Stimulated activated naive CD8-positive, alpha-beta T cell treated with anti-CD3 and anti-CD28 coated beads, Interleukin-15, Interleukin-2, amounts not matched to agents 100 ng/mL and 50 ng/mL, for 24 hours (primary cell): ENCODE results near the gene MNX1.

Source experiments
- H3K27ac Mint-ChIP-seq: one replicate; pipeline ENCODE4 v1.8.0; 2021; ENCODE audit warnings: mild to moderate bottlenecking, mixed read lengths
- H3K27me3 Mint-ChIP-seq: one replicate; pipeline ENCODE4 v1.8.0; 2021; ENCODE audit warnings: mixed read lengths
- H3K36me3 Mint-ChIP-seq: one replicate; pipeline ENCODE4 v1.8.0; 2021; ENCODE audit warnings: low read depth, mixed read lengths
- H3K4me1 Mint-ChIP-seq: one replicate; pipeline ENCODE4 v1.8.0; 2021; ENCODE audit warnings: low read depth, mixed read lengths
- H3K4me3 Mint-ChIP-seq: one replicate; pipeline ENCODE4 v1.8.0; 2021; ENCODE audit warnings: mild to moderate bottlenecking, mixed read lengths
- H3K9me3 Mint-ChIP-seq: one replicate; pipeline ENCODE4 v1.8.0; 2021; ENCODE audit warnings: mixed read lengths

Gene MNX1

DNA sequence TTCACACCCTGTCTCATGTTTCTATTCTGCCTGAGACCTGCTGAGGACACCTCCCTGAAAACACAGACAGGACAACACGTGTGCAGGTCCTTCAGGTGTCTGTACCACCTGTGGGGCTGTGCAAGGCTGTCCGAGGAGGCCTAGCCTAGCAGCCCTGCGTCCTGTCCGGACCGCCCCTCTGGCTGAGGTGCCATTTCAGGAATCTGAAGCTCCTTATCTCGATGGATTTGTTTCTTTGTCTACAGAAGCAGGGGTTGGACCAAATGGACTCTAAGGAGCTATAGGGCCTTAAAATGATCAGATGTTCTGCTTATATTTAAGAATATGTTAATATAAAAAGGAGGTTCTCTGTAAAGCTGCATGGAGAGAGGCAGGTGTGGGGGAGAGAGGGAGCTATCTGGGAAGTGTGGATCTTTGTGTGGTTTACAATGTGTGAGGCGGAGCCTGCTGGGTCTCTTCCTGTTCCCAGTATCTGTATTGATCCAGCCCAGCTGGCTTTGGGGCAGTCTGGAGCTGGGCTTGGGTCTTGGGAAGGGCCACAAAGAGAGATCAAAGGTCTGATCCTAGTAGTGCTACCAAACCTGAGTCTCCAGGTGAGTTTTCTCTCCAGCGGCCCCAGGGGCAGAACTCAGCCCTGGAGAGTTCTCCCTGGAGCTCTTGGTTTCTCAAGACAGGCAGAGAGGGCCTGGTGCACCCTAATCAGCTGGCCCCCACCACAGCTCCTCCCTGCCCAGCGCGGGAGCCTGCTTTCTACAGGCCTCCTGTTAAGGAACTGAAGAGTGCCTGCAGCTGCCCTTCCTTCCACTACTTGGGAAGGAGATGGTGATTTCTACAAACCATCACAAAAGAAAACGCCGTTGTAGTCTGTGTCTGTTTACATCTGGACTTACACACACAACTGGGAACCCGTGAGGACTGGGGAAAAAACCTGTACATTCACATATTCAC is 3.4 kb upstream of the MNX1 start:
- Mint-ChIP-seq H3K4me3 (no peak overlapping the region), H3K27me3 (peaks cover 80% of the 10 kb centered on the region), H3K36me3 (no peaks in the 10 kb centered on the region), H3K27ac (no peak overlapping the region), H3K4me1 (peaks cover 28% of the 10 kb centered on the region), H3K9me3 (no peaks in the 10 kb centered on the region)

DNA sequence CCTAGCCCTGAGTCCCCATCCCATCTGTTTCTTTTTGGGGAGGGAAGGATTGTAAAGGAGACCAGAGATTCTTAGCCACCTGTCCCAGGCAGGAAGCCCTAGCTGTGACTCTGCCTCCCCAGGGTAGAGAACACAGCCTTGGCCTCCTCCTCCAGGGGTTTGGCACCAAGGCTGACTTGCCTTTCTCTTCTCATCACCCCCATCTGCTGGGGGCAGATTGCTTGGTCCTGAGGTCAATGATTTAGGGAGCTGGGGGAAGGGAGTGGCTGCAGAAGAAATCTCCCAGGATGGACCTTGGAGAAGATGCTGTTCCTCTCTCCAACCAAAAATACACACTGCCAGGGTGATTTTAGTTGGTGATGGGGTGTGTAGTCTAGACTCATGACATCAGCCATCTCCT is 2.6 kb upstream of the MNX1 start:
- H3K4me3 Mint-ChIP-seq, result no peak overlapping the region

DNA sequence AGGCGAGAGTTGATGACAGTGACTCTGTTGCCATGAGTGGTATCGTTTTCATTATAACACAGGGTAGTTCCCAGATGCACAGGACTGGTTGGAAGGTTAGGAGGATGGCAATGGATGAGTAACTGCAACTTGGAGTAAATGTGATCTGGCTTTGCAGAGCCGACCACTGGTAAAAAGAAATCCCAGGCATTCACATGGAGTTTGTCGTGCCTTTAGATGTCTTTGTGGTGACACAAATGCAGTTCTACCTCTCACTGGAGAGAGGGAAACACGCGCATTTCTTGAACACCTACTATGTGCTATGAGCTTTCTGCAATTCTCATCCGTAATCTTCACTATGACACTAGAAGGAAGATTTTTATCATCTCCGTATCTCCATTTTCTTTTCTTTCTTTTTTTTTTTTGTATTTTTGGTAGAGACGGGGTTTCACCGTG is 1.7 kb upstream of the MNX1 start:
- no peaks in the 10 kb centered on the region for H3K9me3 Mint-ChIP-seq

More for the DNA sequence above, 2.6 kb upstream of the MNX1 start:
- no peaks in the 10 kb centered on the region for H3K9me3 Mint-ChIP-seq
- H3K27me3 Mint-ChIP-seq, result peaks cover 80% of the 10 kb centered on the region
- peaks cover 23% of the 10 kb centered on the region for H3K4me1 Mint-ChIP-seq
- no peaks in the 10 kb centered on the region for H3K36me3 Mint-ChIP-seq
- H3K27ac Mint-ChIP-seq, result no peak overlapping the region

DNA sequence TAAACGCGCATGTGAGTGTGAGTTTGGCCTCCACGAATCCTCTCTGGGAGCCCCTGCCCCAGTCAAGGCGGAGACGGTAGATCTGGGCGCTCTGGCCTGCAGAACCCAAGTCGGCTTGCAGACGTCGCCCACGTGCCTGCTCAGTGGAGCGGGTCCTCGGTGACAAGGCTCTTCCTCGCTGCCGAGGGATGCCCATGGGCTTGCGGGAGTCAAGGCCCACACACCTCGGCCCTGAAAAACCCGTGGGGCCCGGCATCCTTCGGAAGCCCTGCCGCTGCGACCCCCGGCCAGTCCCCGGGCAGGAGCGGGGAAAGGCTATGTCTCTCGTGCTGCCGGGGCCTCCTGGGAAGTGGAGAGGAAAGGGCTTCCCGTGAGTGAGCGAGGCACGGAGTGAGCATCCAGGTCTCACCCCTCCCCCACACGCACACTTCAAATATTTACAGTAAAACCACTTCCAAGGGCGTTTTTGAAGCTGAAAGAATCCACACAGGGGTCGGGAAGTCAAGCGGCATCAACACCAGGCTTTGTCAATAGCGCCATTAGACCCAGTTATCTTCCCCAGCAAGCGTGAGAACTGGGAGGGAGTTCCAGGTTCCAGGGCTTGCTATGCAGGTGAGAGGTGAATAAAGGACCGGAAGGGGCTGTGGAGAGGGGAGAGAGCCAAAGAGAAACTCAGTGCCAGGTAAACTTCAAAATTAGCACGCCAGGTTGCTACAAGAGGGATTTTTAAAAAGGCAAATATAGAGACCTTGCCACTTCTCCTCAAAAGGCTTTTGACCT is 1.1 kb upstream of the MNX1 start:
- Mint-ChIP-seq H3K36me3 (no peaks in the 10 kb centered on the region), H3K27me3 (peaks cover 81% of the 10 kb centered on the region), H3K4me3 (peak overlapping the region; percentile 56), H3K9me3 (no peaks in the 10 kb centered on the region), H3K27ac (no peak overlapping the region), H3K4me1 (peaks cover 20% of the 10 kb centered on the region)

More for the DNA sequence above, 1.7 kb upstream of the MNX1 start:
- Mint-ChIP-seq H3K36me3 (no peaks in the 10 kb centered on the region), H3K4me3 (no peak overlapping the region), H3K4me1 (peaks cover 23% of the 10 kb centered on the region), H3K27me3 (peaks cover 85% of the 10 kb centered on the region), H3K27ac (no peak overlapping the region)

DNA sequence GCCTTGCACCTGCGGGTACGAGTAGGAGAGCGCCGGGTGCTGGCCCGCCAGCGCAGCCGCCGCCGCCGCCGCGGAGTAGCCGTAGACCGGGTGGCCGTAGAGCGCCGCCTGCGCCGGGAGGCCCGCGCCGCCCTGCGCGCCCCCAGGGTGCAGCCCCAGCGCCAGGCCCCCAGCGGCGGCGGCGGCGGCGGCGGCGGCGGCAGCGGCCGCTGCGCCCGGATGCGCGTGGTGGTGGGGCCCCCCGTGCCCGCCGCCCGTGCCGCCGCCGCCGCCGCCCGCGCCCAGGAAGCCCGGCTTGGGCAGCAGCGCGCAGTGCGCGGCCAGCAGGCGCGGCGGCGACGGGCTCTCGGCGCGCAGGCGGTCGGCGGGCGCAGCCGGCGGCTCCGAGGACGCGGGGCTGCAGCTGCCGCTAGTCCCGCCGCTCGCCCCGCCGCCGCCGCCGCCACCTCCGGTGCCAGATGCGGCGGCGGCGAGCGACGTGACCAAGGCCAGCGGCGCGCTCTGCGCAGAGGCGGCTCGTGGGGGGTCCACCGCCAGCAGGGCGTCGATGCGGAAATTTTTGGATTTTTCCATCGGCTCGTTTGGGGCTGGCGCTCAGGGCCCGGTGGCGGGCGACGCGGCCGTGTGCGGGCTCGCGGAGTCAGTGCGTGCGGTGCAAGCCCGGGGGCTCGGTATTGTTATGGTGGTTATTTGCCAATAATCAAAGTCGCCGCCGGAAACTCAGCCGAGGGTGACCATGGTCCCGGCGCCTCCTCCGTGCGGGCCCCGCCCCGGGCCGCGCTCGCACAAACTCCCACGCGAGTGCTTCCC is 480 bp downstream of the MNX1 start:
- no peak overlapping the region for H3K27ac Mint-ChIP-seq
- no peaks in the 10 kb centered on the region for H3K9me3 Mint-ChIP-seq
- H3K36me3 Mint-ChIP-seq, result no peaks in the 10 kb centered on the region
- H3K27me3 Mint-ChIP-seq, result peaks cover 75% of the 10 kb centered on the region
- H3K4me1 Mint-ChIP-seq, result peaks cover 14% of the 10 kb centered on the region
- H3K4me3 Mint-ChIP-seq, result peak overlapping the region; percentile 26

DNA sequence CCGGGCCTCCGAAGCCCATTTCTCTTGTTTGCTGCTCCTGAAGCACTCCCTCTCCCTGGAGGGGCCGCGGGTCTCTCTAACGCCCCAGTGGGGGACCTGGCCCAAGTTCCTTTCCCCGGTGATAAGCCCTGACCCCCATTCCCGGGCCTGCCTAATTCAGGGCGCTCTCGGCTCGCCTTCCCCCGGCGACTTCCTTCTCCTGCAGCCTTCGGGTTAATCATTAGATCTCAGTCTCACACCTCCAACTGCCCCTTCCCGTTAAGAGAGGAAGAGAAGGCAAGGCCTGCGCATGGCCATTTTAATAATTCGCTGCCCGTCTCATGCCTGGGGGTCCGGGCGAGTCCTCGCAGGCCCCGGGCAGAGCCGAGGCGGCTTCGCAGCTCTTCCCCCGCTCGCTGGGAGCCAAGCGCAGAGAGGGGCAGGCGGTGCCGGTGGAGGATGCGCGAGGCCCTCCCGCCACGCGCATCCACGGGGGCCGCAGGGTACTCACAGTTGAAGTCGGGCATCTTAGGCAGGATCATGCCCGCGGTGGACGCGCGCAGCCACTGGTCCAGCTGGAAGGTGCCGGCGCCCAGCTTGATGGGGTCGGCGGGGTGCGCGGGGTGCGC is 1.2 kb downstream of the MNX1 start:
- H3K27me3 Mint-ChIP-seq, result peaks cover 75% of the 10 kb centered on the region
- no peak overlapping the region for H3K27ac Mint-ChIP-seq
- peak overlapping the region; percentile 26 for H3K4me3 Mint-ChIP-seq
- H3K4me1 Mint-ChIP-seq, result peaks cover 21% of the 10 kb centered on the region
- no peaks in the 10 kb centered on the region for H3K9me3 Mint-ChIP-seq
- H3K36me3 Mint-ChIP-seq, result no peaks in the 10 kb centered on the region

DNA sequence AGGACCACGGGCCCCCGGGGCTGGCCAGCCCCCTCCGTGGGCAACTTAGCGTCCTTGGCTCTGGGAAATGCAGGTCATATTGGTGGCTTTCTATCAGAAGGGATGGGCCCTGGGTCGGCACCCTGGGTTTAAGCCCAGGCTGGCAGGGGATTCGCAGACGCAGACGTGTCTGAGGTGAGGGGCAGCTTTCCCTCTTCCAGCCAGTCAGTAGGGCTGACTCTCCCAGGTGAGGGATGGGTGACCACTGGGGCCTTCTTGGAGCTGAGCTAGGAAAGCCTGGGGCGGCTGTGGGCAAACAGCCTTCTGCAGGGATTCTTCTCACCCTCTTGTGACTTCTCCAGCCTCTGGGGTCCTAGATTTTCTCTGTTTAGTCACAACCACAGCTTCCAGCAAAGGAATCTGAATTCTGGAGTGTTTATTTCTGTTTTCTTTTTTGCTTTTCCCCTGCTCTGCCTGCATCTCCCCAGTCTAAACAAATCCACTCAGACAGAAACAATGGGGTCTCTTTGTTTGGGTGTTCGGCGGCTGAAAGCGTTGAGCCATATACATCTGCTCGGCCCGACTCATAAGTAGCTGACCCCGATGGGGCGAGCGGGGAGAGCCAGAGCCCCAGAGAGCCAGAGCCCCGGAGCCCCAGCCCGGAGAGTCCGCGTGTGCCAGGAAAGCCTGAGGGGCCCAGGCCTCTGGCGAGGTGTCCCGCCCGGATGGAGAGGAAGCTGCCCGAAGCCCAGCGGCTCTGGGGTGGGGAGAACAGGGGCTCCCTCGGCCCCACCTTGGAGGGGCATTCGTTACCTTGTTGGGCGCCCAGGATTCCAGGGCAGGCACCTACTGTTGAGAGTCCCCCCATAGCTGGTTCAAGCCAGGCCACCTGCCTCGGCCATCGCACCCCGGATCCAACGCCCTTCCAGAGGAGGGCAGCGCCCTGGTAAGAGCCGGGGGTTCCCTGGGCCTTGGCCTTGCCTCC is 2.0 kb downstream of the MNX1 start:
- Mint-ChIP-seq H3K27me3 (peaks cover 73% of the 10 kb centered on the region), H3K36me3 (no peaks in the 10 kb centered on the region), H3K4me3 (no peak overlapping the region), H3K27ac (no peak overlapping the region), H3K4me1 (peaks cover 24% of the 10 kb centered on the region), H3K9me3 (no peaks in the 10 kb centered on the region)

DNA sequence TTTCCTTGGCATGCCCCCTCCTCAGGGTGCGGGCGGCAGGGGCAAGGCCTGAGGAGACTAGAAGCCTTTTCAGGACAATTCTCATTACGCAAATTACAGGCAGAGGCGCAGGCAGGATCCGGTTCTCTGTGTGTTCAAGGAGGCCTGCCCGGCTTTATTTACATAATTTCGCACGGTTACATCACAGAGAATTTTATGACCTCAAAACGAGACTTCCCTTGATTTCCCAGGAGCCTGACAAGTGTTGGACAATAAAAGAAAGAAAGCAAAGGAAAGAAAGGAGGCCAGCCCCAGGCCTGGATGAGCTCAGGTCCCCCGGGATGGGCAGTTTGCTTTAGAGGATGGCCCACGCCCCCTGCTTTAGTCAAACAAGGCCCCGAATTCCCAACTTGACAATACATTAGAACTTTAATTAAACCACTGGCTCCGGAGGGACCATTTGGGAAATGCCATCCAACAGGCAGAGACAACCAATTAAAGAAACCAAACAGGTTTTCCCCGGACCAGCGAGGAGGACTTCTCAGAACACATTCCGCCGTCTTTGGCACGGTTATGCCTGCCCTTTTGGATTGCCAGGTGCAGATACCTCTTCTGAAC is 2.9 kb downstream of the MNX1 start:
- Mint-ChIP-seq H3K27ac (no peak overlapping the region), H3K9me3 (no peaks in the 10 kb centered on the region), H3K4me3 (no peak overlapping the region), H3K36me3 (no peaks in the 10 kb centered on the region), H3K27me3 (peaks cover 70% of the 10 kb centered on the region), H3K4me1 (peaks cover 24% of the 10 kb centered on the region)

DNA sequence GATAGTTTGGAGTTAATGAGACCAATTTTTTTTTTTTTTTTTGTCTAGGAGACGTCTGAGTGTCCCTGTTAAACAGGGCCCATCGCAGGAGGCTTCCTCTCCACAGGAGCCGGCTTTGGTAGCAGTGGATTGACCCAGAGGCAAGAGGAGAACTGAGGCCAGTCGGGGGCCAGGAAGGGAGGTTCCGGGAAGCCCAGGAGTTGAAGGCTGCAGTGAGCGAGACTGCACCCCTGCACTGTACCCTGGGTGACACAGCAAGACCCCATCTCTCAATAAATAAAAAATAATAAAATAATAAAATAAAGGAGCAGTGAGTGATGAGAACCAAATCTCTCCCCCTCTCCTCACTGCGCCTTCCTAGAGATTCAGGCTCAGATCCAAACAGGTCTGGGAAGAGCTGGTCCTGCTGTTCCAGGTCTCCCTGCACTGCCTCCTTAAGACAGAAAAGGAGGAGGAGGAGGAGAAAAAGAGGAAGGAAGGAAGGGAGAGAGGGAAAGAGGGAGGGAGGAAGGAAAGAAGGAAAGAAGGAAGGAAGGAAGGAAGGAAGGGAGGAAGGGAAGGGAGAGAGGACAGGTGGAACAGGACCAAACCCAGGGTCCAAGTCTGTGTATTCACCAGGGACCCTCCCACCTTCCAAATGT is 3.5 kb downstream of the MNX1 start:
- H3K9me3 Mint-ChIP-seq, result no peaks in the 10 kb centered on the region
- H3K27ac Mint-ChIP-seq, result no peak overlapping the region
- H3K27me3 Mint-ChIP-seq, result peaks cover 68% of the 10 kb centered on the region
- no peaks in the 10 kb centered on the region for H3K36me3 Mint-ChIP-seq
- H3K4me1 Mint-ChIP-seq, result peaks cover 25% of the 10 kb centered on the region
- H3K4me3 Mint-ChIP-seq, result no peak overlapping the region

DNA sequence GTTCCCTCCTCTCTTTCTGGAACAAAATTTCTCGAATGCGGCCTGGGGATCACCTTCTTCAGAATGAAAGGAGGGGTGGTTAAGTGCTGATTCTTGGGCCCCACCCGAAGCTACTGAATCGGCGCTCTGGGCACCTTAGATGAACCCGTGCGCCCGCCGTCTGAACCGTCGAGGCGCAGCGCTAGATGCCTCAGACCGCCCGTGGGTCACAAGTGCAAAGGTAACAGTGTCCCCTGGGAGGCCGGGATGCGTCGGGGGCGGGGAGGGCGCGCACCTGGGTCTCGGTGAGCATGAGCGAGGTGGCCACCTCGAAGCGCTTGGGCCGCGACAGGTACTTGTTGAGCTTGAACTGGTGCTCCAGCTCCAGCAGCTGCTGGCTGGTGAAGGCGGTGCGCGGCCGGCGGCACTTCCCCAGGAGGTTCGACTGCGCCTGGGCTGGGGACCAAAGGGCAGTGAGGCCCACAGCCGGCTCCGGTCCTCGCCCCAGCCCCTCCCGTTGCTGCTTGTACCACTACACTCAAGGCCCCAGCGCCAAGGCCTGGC is 4.2 kb downstream of the MNX1 start:
- H3K4me1 Mint-ChIP-seq, result peaks cover 21% of the 10 kb centered on the region
- peaks cover 68% of the 10 kb centered on the region for H3K27me3 Mint-ChIP-seq
- no peaks in the 10 kb centered on the region for H3K36me3 Mint-ChIP-seq

DNA sequence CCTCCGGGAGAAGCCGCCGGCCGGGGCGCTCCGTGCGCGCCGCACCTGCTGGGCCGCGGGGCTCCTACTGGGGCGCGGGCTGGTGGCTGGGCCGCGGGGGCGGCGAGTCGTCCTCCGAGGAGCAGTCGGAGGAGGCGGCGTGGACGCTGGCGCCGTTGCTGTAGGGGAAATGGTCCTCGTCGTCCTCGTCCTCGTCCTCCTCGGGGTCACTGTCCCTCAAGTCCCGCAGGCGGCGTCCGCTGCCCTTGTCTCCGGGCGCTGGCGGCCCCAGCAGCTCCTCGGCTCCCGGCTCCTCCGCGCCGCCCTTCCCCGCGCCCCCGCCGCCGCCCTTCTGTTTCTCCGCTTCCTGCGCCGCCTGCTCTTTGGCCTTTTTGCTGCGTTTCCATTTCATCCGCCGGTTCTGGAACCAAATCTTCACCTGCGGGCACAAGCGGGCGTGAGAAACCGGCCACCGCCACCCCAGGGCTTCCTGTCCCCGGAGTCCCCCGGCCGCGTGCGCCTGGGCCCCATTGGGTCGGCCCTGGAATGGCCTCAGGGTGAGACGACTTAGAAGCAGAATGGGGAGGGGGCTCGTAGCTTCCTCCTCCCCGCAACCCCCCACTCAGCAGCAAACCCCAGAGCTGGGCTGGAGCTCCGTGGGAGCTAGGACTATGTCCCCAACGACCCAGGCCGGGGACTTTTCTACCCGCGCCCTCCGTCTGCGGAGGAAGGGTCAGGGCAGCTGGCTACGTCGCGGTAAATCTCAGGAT is 4.8 kb downstream of the MNX1 start:
- Mint-ChIP-seq H3K9me3 (no peaks in the 10 kb centered on the region), H3K27ac (no peak overlapping the region), H3K4me1 (peaks cover 24% of the 10 kb centered on the region), H3K4me3 (no peak overlapping the region), H3K27me3 (peaks cover 72% of the 10 kb centered on the region), H3K36me3 (no peaks in the 10 kb centered on the region)

More for the DNA sequence above, 4.2 kb downstream of the MNX1 start:
- Mint-ChIP-seq H3K4me3 (no peak overlapping the region), H3K27ac (no peak overlapping the region), H3K9me3 (no peaks in the 10 kb centered on the region)
